ENCODE data around the gene CATSPERD.

Gene CATSPERD

GRCh38 chr19:5719961-5720790 is at the start of gene CATSPERD, which contains the start of gene LONP1:
TSS of gene CATSPERD (plus strand) at chr19:5720637. CDS start at chr19:5720738, 101 bp downstream.
TSS of gene LONP1 (minus strand) at chr19:5720146. CDS start at chr19:5720132, 14 bp downstream.
- peak; percentile 98 for DNase-seq

- DNase-seq, result no peak
Measured at GRCh38 chr19:5671600-5671999, 48.8 kb upstream of the CATSPERD start.

- no peak for DNase-seq
Measured at GRCh38 chr19:5672708-5673459, 47.6 kb upstream of the CATSPERD start.

- DNase-seq, result no peak
Measured at GRCh38 chr19:5673752-5674151, 46.7 kb upstream of the CATSPERD start.

- no peak for DNase-seq
Measured at GRCh38 chr19:5674714-5675113, 45.7 kb upstream of the CATSPERD start.

- DNase-seq, result no peak
Measured at GRCh38 chr19:5676105-5676771, 44.2 kb upstream of the CATSPERD start.

GRCh38 chr19:5676772-5677105 is 43.7 kb upstream of the CATSPERD start:
- DNase-seq, result no peak

GRCh38 chr19:5677136-5677535 is 43.3 kb upstream of the CATSPERD start:
- DNase-seq, result no peak

GRCh38 chr19:5677580-5677979 is 42.9 kb upstream of the CATSPERD start:
- no peak for DNase-seq

GRCh38 chr19:5678071-5678718 is 42.2 kb upstream of the CATSPERD start:
- DNase-seq, result no peak

GRCh38 chr19:5679289-5680083 is 41.0 kb upstream of the CATSPERD start:
- DNase-seq, result no peak

GRCh38 chr19:5680084-5680436 is 40.4 kb upstream of the CATSPERD start:
- DNase-seq, result peak; percentile 31

- DNase-seq, result peak; percentile 98
Measured at GRCh38 chr19:5680437-5681368, 39.7 kb upstream of the CATSPERD start, which contains the start of the genes HSD11B1L and MICOS13. TSS of gene HSD11B1L (plus strand) at chr19:5681027. CDS start at chr19:5684833, 3,806 bp downstream. TSS of gene MICOS13 (minus strand) at chr19:5680516. CDS start at chr19:5680486, 30 bp downstream.

GRCh38 chr19:5681391-5682106 is 38.9 kb upstream of the CATSPERD start:
- DNase-seq, result no peak

- no peak for DNase-seq
Measured at GRCh38 chr19:5682107-5682482, 38.3 kb upstream of the CATSPERD start.

GRCh38 chr19:5683177-5683886 is 37.1 kb upstream of the CATSPERD start:
- DNase-seq, result no peak

- no peak for DNase-seq
Measured at GRCh38 chr19:5684694-5685430, 35.6 kb upstream of the CATSPERD start.

GRCh38 chr19:5686326-5686646 is 34.2 kb upstream of the CATSPERD start:
- DNase-seq, result no peak

Measured in CD4-positive, alpha-beta T cell treated with Interleukin-17A for 4 hours (primary cell).